ENCODE data around the gene KRTAP2-4.
"Not testable (repeated sequence)": the region's sequence is repeated elsewhere in the genome, so short reads cannot be mapped to it uniquely, and the experiment has no call there.

KRTAP2-4 gene

GRCh38 chr17:41071606-41072360 is 6.1 kb upstream of the KRTAP2-4 start:
- DNase-seq (ENCODE audit: low read depth): no peak

- DNase-seq (ENCODE audit: low read depth): no peak
These were observed 3.4 kb upstream of the KRTAP2-4 start for GRCh38 chr17:41069031-41069430.

GRCh38 chr17:41067281-41067680 is 1.6 kb upstream of the KRTAP2-4 start:
- peak; percentile 74 for DNase-seq (ENCODE audit: low read depth)

- DNase-seq (ENCODE audit: low read depth): not testable (repeated sequence)
These were observed 526 bp downstream of the KRTAP2-4 start for GRCh38 chr17:41065016-41065689.

- no peak for DNase-seq (ENCODE audit: low read depth)
These were observed 1.4 kb downstream of the KRTAP2-4 start for GRCh38 chr17:41064301-41064700.

GRCh38 chr17:41063449-41063848 is 2.2 kb downstream of the KRTAP2-4 start:
- no peak for DNase-seq (ENCODE audit: low read depth)

GRCh38 chr17:41061964-41062363 is 3.7 kb downstream of the KRTAP2-4 start:
- DNase-seq (ENCODE audit: low read depth): peak; percentile 93

- DNase-seq (ENCODE audit: low read depth): peak; percentile 86
These were observed 5.6 kb downstream of the KRTAP2-4 start, which contains the start of gene KRTAP2-3 for GRCh38 chr17:41060052-41060604. TSS of gene KRTAP2-3 (minus strand) at chr17:41060114. CDS start at chr17:41060050, 64 bp downstream.

GRCh38 chr17:41059276-41060051 is 6.2 kb downstream of the KRTAP2-4 start:
- peak; percentile 89 for DNase-seq (ENCODE audit: low read depth)

GRCh38 chr17:41058741-41059140 is 6.9 kb downstream of the KRTAP2-4 start:
- DNase-seq (ENCODE audit: low read depth): no peak

- no peak for DNase-seq (ENCODE audit: low read depth)
These were observed 8.1 kb downstream of the KRTAP2-4 start for GRCh38 chr17:41057547-41057946.

- DNase-seq (ENCODE audit: low read depth): not testable (repeated sequence)
These were observed 10.5 kb downstream of the KRTAP2-4 start, which contains the start of gene KRTAP2-2 for GRCh38 chr17:41055130-41055529. TSS of gene KRTAP2-2 (minus strand) at chr17:41055230. CDS start at chr17:41055211, 19 bp downstream.

- not testable (repeated sequence) for DNase-seq (ENCODE audit: low read depth)
These were observed 11.1 kb downstream of the KRTAP2-4 start for GRCh38 chr17:41054556-41054955.

- no peak for DNase-seq (ENCODE audit: low read depth)
These were observed 11.7 kb downstream of the KRTAP2-4 start for GRCh38 chr17:41054025-41054424.

GRCh38 chr17:41052566-41052965 is 13.1 kb downstream of the KRTAP2-4 start:
- DNase-seq (ENCODE audit: low read depth): no peak

GRCh38 chr17:41049110-41049509 is 16.6 kb downstream of the KRTAP2-4 start:
- DNase-seq (ENCODE audit: low read depth): no peak

GRCh38 chr17:41048441-41048840 is 17.2 kb downstream of the KRTAP2-4 start:
- DNase-seq (ENCODE audit: low read depth): no peak

GRCh38 chr17:41046735-41047465 is 18.8 kb downstream of the KRTAP2-4 start, which contains the start of gene KRTAP2-1:
TSS of gene KRTAP2-1 (minus strand) at chr17:41047316. CDS start at chr17:41047267, 49 bp downstream.
- DNase-seq (ENCODE audit: low read depth): not testable (repeated sequence)

- DNase-seq (ENCODE audit: low read depth): no peak
These were observed 22.7 kb downstream of the KRTAP2-4 start for GRCh38 chr17:41042953-41043352.

- not testable (repeated sequence) for DNase-seq (ENCODE audit: low read depth)
These were observed 24.7 kb downstream of the KRTAP2-4 start, which contains the start of gene KRTAP1-1 for GRCh38 chr17:41040783-41041571. TSS of gene KRTAP1-1 (minus strand) at chr17:41041450. CDS start at chr17:41041397, 53 bp downstream.

Data from GM04504 (cell line).